Activated B cell treated with CpG ODN at 0.5 μM for 24 hours (primary cell): Measurements from ENCODE around the gene PEDS1. TPM values are rescaled to one million over a fixed set of nuclear protein-coding genes. Genes with fewer than 3 reads are reported as not detected.

Experiments
- ATAC-seq: fragments of 200-7000 bp; cut with Tn5 transposase; one replicate; pipeline ENCODE4 v1.10.0; 2021; ENCODE audit warnings: low read depth, mild to moderate bottlenecking, moderate library complexity
- CTCF ChIA-PET: fragments of 350-600 bp; sonication (Branson Sonifier 250); formaldehyde crosslinking; loops from one replicate; lab custom pipeline; 2021; ENCODE audit warnings: antibody characterized with exemption; lab: Charles Lee
- POLR2A ChIA-PET: fragments of 350-600 bp; sonication (Branson Sonifier 250); formaldehyde crosslinking; loops from one replicate; lab custom pipeline; 2021; ENCODE audit warnings: antibody characterized with exemption; lab: Charles Lee
- DNase-seq: peaks from one replicate; pipeline ENCODE4 v3.0.0; 2022
- H3K27ac Mint-ChIP-seq: one replicate; pipeline ENCODE4 v1.8.0; 2020; ENCODE audit warnings: mixed read lengths
- H3K27me3 Mint-ChIP-seq: one replicate; pipeline ENCODE4 v1.8.0; 2021; ENCODE audit warnings: mixed read lengths
- H3K36me3 Mint-ChIP-seq: one replicate; pipeline ENCODE4 v1.8.0; 2021; ENCODE audit warnings: low read depth, mixed read lengths
- H3K4me1 Mint-ChIP-seq: one replicate; pipeline ENCODE4 v1.8.0; 2021; ENCODE audit warnings: mixed read lengths
- H3K4me3 Mint-ChIP-seq: one replicate; pipeline ENCODE4 v1.8.0; 2020; ENCODE audit warnings: mild to moderate bottlenecking, mixed read lengths
- H3K9me3 Mint-ChIP-seq: one replicate; pipeline ENCODE4 v1.8.0; 2020; ENCODE audit warnings: mixed read lengths
- CTCF ChIP-seq: fragments of 200-600 bp; IDR thresholded peaks from one replicate; pipeline ENCODE4 v1.8.0; 2022; ENCODE audit warnings: antibody characterized with exemption, mild to moderate bottlenecking
- intact Hi-C: fragments of 100-400 bp; cut with micrococcal nuclease; formaldehyde crosslinking; loops from one replicate; pipeline ENCODE4 v1.15.1; 2024
- total RNA-seq: library from RNA; stranded (reverse); gene quantifications from 2 replicates; pipeline ENCODE4 v1.2.3, GENCODE V29; 2022

The PEDS1 gene
- total RNA-seq, 1 donor from 2014 or later = 9.8 TPM

GRCh38 chr20:50118203-50118602 is 35.3 kb downstream of the PEDS1 start:
- Mint-ChIP-seq H3K4me1 (peaks cover 31% of the 10 kb centered on the region), H3K4me3 (no peak overlapping the region), H3K36me3 (no peaks in the 10 kb centered on the region), H3K9me3 (no peaks in the 10 kb centered on the region), H3K27me3 (no peaks in the 10 kb centered on the region), H3K27ac (no peak overlapping the region)
- no peak for ATAC-seq
- DNase-seq = no peak
- TF ChIP-seq CTCF = no peak
- POLR2A ChIA-PET = no interaction called here
- intact Hi-C loops = loop anchor here (5.0 kb wide), 1 partner anchor 354 kb away; no protein-coding TSS in a partner anchor
- CTCF ChIA-PET = interaction anchor here (7.6 kb wide), 1 partner anchor 51 kb away, joined by 134 read pairs; no protein-coding TSS in a partner anchor

- intact Hi-C loops = loop anchor here (1.0 to 5.0 kb wide), 3 partner anchors 14 to 356 kb away; no protein-coding TSS in a partner anchor
- H3K27me3 Mint-ChIP-seq = no peaks in the 10 kb centered on the region
- DNase-seq = no peak
- no peaks in the 10 kb centered on the region for H3K9me3 Mint-ChIP-seq
- H3K36me3 Mint-ChIP-seq = peaks cover 11% of the 10 kb centered on the region
- no peak for ATAC-seq
- H3K27ac Mint-ChIP-seq = peak overlapping the region; percentile 73
- TF ChIP-seq CTCF = no peak
- H3K4me3 Mint-ChIP-seq = peak overlapping the region; percentile 89
- peaks cover 45% of the 10 kb centered on the region for H3K4me1 Mint-ChIP-seq
- ChIA-PET CTCF (interaction anchor here (1.0 to 2.3 kb wide), 9 partner anchors 8 to 137 kb away, joined by 3 to 12 read pairs (median 7); partner anchors contain the start of gene PEDS1), POLR2A (interaction anchor here (0.6 to 2.7 kb wide), 9 partner anchors 37 to 454 kb away, joined by 3 to 15 read pairs (median 3); partner anchors contain the start of genes CEBPB, PEDS1, PTPN1 and SPATA2)
Measured at GRCh38 chr20:50116368-50116999, 37.0 kb downstream of the PEDS1 start.

- no peak for TF ChIP-seq CTCF
- peak; percentile 80 for DNase-seq
- H3K27ac Mint-ChIP-seq = peak overlapping the region; percentile 73
- ChIA-PET POLR2A (interaction anchor here (0.8 to 2.7 kb wide), 9 partner anchors 38 to 454 kb away, joined by 3 to 15 read pairs (median 3); partner anchors contain the start of genes CEBPB, PEDS1, PTPN1 and SPATA2), CTCF (interaction anchor here (1.0 to 2.3 kb wide), 10 partner anchors 9 to 346 kb away, joined by 3 to 12 read pairs (median 7); partner anchors contain the start of gene PEDS1)
- peak; percentile 76 for ATAC-seq
- peaks cover 52% of the 10 kb centered on the region for H3K4me1 Mint-ChIP-seq
- intact Hi-C loops = loop anchor here (1.0 to 5.0 kb wide), 4 partner anchors 15 to 616 kb away; partner anchors contain the start of gene PARD6B
- H3K9me3 Mint-ChIP-seq = no peaks in the 10 kb centered on the region
- no peaks in the 10 kb centered on the region for H3K27me3 Mint-ChIP-seq
- H3K36me3 Mint-ChIP-seq = peaks cover 11% of the 10 kb centered on the region
- peak overlapping the region; percentile 89 for H3K4me3 Mint-ChIP-seq
Measured at GRCh38 chr20:50115591-50116367, 37.7 kb downstream of the PEDS1 start.

- no peak for TF ChIP-seq CTCF
- peak overlapping the region; percentile 89 for H3K4me3 Mint-ChIP-seq
- POLR2A ChIA-PET = interaction anchor here (0.6 to 2.7 kb wide), 7 partner anchors 9 to 455 kb away, joined by 3 to 15 read pairs (median 3); partner anchors contain the start of genes CEBPB and PEDS1
- ATAC-seq (no peak), DNase-seq (no peak)
- no peaks in the 10 kb centered on the region for H3K9me3 Mint-ChIP-seq
- peaks cover 59% of the 10 kb centered on the region for H3K4me1 Mint-ChIP-seq
- no peaks in the 10 kb centered on the region for H3K27me3 Mint-ChIP-seq
- H3K27ac Mint-ChIP-seq = no peak overlapping the region
- intact Hi-C loops = loop anchor here (1.0 to 5.0 kb wide), 2 partner anchors 357 to 616 kb away; partner anchors contain the start of gene PARD6B
- CTCF ChIA-PET = interaction anchor here (1.0 to 2.3 kb wide), 9 partner anchors 9 to 347 kb away, joined by 3 to 12 read pairs (median 7); partner anchors contain the start of gene PEDS1
- peaks cover 11% of the 10 kb centered on the region for H3K36me3 Mint-ChIP-seq
Measured at GRCh38 chr20:50115041-50115512, 38.4 kb downstream of the PEDS1 start.
